Stimulated activated CD8-positive, alpha-beta memory T cell treated with anti-CD3 and anti-CD28 coated beads, Interleukin-7, amount 100 ng/mL, for 48 hours (primary cell): ENCODE results near the gene OSBPL9.

Experiments
- DNase-seq, 2 donors: peaks; one replicate each; pipeline ENCODE4 v3.0.0-alpha.2; 2020; ENCODE audit warnings: low read depth in 1 of 2; ENCODE audit errors: extremely low read depth in 1 of 2

Gene OSBPL9, protein sequence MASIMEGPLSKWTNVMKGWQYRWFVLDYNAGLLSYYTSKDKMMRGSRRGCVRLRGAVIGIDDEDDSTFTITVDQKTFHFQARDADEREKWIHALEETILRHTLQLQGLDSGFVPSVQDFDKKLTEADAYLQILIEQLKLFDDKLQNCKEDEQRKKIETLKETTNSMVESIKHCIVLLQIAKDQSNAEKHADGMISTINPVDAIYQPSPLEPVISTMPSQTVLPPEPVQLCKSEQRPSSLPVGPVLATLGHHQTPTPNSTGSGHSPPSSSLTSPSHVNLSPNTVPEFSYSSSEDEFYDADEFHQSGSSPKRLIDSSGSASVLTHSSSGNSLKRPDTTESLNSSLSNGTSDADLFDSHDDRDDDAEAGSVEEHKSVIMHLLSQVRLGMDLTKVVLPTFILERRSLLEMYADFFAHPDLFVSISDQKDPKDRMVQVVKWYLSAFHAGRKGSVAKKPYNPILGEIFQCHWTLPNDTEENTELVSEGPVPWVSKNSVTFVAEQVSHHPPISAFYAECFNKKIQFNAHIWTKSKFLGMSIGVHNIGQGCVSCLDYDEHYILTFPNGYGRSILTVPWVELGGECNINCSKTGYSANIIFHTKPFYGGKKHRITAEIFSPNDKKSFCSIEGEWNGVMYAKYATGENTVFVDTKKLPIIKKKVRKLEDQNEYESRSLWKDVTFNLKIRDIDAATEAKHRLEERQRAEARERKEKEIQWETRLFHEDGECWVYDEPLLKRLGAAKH

DNA sequence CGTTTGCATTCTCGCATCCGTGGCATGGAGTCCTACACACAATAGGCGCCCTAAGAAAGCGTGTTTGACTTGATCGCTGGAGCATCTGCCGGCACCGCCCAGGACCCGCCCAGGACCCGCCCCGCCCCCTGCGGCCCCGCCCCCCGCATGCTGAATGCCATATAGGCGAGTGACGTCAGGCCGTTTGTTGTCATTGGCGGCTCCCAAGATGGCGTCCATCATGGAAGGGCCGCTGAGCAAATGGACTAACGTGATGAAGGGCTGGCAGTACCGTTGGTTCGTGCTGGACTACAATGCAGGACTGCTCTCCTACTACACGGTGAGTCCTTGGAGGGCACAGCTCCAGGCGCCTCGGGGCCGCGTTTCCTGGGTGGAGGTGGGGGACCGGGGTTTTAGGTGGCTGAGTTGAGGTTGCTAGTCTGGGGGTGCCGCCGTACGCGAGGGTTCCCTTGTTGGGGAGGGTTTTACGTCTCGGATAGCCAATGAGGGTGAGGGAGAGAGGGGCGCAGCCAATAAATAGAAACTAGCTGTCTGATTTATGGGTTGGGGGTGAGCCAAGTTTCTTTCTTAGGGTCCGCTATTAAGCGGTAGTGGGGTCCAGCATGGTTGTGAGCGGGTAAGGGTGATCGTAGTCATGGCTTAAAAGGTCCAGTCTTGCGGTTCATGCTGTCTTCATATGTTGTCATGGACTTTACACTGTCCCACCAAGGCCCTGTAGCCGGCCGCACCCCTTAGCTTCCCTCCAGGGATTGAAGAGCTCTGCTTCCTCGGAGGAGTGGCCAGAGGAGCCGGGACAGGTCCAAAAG, at the start of gene OSBPL9:
Gene OSBPL9, plus strand, starts transcription at position 190 of the 806 bp plus-strand sequence. Its CDS starts 19 bp downstream, at position 209.
- peak; percentile 71 for DNase-seq

DNA sequence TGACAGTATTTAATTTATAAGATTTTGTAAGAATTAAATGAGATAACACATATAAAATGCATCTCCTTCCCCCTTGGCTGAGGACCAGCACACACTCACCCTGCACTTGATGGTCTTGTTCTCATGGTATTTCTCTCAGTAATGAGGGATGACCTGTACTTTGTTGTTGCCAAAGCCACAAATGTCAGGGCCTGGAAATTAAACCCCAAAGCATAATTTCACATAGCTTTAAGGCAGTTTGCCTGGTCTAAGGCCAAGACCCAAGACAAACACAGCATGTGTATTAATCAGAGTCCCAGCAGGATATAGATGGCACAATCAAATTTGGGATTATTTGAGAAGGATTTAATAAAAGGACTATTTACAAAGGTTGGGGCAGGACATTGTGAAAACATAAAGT, 49.2 kb upstream of the OSBPL9 start:
- no peak for DNase-seq

- no peak for DNase-seq
These were observed 48.5 kb upstream of the OSBPL9 start for GRCh38 chr1:51568231-51568935.

DNA sequence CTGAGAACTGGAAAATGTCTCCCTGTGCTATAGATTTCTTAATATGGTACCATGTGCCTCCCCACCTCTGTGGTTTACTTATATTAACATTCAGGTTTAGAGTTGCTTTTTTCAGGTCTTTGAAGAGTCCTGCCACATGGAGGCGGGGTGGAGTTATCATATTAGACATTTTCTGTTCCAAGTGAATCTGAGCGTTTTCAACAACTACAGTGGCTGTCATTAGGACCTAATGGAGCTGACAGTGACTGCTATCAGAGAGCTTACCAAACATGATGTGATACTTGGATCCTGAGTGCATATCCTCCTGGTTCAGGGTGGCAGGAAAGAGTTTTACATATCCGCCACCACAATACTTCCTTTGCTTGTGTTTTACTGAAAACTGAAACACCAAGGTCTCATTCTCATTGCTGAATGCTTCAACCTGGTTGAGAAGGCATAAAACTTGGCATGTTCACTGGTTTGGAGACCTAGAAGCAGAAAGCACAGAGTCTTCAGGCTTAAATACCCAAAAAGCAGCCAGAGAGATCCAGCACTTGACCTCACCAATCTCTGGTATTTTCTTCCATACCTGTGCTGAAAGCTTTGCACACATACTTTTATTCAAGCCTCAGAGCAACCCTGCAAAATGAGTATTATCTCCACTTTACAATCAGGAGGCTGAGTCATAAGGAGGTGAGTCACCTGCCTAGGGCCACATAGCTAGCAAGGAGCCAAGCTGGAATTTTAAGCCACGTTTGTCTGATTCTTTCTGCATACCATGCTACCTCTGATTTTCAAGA, 47.4 kb upstream of the OSBPL9 start:
- DNase-seq, result peak in 1 of 2 donors; percentile 48

GRCh38 chr1:51570063-51570710, 46.7 kb upstream of the OSBPL9 start:
- no peak for DNase-seq

DNA sequence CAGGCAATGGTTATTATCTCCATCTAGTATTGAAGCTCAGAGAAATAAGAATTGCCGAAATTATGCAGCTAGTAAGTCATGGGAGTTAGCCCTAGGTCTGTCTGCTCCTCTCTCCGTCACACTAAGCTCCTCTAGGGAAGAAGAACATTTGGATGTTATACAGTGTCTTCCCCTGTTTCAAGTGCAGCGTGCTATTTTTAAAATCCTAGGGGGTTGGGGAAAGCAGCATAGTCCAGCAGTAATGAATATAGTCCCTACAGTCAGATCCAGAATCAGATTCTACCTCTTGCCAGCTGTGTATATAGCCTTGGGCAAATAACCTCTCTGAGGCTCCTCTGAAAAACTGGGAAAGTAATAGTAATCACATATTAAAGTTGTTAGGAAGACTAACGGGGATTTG, 44.5 kb upstream of the OSBPL9 start:
- no peak for DNase-seq

DNA sequence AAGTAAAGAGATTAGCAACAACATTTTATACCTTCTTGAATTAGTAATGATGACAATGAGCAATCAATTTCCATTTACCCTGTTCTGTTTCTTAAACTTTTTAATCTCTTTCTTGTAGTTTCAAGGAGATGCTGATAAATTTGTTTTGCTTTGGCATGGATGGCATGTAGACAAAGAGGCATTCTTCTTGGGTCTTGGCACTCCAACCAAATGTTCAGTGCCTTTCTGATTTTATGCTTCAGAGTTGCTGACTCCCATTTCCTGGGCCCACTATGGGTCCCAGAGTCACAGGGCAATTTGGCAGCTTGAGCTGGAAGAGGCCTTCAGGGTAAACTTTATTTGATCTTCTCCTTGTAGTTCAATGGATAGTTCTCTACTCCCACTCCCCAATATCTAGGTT, 42.1 kb upstream of the OSBPL9 start:
- DNase-seq, result no peak

DNA sequence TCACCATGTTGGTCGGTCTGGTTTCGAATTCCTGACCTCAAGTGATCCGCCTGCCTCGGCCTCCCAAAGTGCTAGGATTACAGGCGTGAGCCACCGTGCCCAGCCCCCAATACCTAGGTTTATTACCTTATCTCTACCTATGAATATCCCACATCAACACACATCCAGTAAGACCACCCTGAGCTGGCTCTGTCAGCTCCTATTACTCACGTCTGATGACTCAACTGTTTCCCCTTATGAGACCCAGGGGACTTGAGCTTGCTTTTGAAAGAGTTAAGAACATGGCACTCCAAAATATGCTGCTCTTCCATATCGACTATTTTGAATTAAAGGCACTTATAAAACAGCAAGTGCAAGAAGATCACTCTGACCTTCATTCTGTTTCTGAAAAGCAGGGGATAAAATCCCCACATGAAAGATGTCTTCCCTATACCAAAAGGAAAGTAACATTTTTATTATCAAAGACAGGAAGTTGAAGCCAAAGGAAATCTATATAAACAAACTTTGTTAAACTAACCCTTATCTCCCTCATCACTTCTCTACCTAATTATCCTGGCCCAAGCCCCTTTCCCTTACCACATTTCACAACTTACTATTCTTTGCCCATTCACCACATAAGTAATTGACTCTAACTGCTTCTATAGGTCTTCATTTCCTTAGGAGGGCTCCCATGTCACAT, 41.3 kb upstream of the OSBPL9 start:
- DNase-seq, result no peak

- no peak for DNase-seq
These were observed 40.8 kb upstream of the OSBPL9 start for GRCh38 chr1:51576085-51576444.

DNA sequence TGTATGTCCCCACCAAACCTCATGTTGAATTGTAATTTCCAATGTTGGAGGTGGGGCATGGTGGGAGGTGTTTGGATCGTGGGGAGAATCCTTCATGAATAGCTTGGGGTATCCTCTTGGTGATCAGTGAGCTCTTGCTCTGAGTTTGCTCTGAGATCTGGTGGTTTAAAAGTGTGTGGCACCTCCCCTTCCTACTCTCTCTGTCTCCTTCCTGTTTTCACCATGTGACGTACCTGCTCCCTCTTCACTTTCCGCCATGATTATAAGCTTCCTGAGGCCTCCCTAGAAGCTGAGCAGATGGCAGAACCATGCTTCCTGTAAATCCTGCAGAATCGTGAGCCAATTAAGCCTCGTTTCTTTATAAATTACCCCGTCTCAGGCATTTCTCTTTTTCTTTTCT, 40.0 kb upstream of the OSBPL9 start:
- DNase-seq, result no peak

- DNase-seq, result no peak
These were observed 38.3 kb upstream of the OSBPL9 start for GRCh38 chr1:51578383-51579109.

DNA sequence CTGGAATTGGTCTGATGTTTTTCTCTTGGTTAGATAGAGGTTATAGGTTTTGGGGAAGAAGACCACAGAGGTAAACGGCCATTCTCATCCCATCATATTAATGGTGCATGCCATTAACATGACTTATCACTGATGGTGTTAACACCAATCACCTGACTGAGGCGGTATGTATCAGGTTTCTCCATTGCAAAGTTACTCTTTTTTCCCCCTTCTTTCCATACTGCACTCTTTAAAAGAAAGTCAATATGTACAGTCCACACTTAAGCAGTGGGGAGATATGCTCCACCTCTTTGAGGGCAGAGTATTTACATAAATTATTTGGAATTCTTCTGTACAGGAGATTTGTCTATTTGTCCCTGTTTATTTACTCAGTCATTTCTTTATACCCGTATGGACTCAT, 35.7 kb upstream of the OSBPL9 start:
- DNase-seq, result no peak

DNA sequence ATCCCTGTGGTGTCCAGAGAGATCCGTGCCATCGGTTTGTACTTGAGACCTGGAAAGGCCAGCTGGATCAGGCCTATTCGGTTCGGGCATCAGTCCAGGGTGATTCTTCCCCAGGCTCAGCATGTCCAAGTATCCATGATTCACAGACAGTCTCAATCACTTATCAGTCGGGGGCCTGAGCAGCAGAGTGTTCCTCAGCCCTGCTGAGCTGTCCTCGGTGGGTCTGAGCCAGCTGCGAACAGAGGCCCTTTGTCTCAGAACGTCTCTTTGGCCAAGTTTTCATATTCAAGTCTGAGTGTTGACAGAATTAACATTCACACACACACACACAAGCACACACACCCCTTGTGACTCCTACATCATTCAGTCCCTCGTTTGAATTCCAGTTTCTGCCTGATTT, 33.4 kb upstream of the OSBPL9 start:
- no peak for DNase-seq

DNA sequence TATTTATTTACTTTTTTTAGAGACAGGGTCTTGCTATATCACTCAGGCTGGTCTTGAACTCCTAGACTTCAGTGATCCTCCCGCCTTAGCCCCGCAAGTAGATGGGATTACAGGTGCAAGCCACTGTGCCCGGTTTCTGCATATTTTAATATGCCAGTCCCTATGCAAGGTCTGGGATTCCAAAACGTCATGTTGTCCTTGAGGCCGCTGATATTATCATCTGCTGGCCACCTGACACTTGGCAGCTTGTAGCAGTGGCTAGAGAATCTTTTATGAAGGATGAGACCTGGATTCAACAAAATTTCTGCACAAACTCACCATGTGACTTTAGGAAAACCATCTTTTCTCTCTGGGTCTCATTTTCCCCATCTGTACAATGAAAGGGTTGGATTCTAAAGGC, 32.9 kb upstream of the OSBPL9 start:
- no peak for DNase-seq

DNA sequence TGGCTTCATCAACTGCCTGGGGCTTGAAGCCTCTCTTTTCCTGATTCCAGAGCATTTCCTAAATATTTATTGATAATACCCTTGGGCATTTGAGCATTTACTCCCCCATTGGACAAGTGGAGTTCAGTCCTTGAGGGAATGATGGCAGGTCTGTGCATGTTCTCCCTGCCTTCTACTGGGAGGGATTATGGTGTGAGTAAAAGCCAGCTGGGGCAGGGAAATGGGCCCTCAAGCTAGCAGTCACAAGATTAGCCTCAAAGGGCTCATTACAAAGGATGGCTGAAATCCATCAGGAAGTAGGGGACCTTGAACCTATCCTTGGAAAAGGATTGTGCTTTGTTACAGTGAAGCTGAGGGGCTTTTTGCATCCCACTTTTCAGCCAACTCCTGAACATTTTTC, 24.2 kb upstream of the OSBPL9 start:
- DNase-seq, result no peak

DNA sequence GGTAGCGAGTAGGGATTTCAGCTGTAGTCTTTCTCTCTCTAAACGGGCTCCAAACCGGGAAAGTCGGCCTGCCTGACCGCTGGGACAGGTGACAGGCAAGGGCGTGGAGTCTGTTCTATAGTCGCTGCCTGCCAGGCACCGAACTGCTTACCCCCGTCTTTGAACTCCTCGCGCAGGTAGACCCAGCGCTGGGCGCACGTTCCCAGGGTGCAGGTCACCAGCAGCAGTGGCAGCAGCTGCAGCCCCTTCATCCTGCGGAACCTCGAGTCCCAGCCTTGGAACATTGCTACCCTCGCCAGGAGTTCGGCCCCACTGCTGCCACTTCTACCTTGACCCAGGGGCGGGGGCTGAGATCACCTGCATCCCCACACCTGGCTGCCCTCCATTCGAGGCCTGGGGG, 22.2 kb upstream of the OSBPL9 start:
- no peak for DNase-seq

DNA sequence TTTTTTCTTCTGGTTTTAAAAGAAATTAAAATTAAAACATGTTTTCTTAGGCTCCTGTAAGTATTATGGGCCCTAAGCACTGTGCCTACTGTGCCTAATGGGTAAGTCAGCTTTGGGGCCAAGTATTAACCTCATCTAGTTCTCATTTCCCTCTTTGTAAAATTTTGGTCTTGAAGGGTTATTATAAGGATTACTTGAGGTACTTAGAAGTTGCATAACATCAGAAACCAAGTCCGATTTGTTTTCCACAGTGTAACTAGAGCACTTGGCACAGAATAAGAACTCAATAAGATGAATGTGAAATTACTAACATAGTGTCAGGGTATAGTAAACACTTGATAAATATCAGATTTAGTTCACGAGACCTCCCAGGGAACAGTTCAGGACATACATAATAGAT, 16.4 kb upstream of the OSBPL9 start:
- DNase-seq, result no peak

GRCh38 chr1:51600965-51601364, 15.9 kb upstream of the OSBPL9 start:
- DNase-seq, result no peak
